GM21367 (cell line): ENCODE measurements around the gene SLC29A3.
"Not testable (repeated sequence)": the region's sequence is repeated elsewhere in the genome, so short reads cannot be mapped to it uniquely, and the experiment has no call there.

Experiments used
- ATAC-seq: cut with Tn5 transposase; IDR thresholded peaks from one replicate; pipeline ENCODE4 v1.9.1; 2021; ENCODE audit not compliant: unreplicated experiment

SLC29A3 gene

DNA sequence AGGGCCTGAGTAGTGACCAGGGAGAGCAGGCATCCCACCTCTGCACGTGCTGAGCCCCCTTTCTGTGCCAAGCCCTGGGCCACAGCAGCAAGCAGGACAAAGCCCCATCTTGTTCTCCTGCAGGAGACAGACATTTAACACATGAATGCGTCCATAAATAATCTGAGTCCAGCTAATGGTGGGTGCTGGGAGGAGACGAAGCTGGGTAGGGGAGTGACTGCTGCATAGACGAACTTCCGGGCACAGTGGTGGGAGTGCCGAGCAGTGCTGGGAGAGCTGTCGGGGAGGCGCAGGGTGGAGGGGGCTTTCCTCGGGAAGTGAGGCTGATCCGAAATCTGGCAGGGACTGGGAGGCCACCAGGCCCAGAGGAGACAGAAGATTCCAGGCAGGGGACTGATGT lies 35.2 kb upstream of the SLC29A3 start:
- ATAC-seq = no peak

DNA sequence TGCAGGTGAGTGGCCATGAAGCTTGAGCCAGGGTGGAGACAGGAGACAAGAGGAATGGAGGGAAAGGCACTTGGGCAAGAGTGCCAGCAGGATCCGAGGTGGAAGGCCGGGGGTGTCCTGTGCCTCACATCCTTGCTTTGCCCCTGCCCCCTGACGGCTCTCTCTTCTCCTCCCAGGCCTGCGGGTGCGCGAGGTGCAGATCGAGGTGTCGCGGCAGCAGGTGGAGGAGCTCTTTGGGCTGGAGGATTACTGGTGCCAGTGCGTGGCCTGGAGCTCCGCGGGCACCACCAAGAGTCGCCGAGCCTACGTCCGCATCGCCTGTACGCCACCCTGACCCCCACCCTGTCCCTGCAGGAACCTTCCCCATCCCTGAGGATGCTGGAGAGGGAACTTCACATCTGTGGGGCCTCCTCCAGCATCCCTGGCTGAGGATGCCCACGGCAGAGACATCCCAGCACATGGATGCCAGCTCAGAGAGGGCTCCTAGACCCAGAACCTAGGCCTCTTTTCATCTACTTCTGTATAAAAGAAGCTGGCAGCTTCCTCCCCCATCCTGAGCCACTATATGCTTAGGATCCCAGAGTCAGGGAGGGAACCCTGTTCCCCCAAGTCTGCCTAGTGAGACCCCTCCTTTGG lies 34.4 kb upstream of the SLC29A3 start:
- ATAC-seq = no peak

DNA sequence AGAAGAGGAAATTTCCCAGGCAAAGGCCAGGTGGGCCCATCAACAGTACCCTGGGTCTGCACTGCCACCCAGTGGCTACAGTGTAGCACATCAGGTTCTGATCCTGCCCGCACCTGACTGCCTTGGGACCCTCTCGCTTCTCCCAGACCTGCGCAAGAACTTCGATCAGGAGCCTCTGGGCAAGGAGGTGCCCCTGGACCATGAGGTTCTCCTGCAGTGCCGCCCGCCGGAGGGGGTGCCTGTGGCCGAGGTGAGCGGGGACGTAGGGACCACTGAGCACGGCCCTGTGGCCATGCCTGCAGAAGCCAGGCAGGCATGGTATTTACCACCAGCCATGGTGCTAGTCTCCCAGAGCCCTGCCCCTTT lies 33.9 kb upstream of the SLC29A3 start:
- no peak for ATAC-seq

DNA sequence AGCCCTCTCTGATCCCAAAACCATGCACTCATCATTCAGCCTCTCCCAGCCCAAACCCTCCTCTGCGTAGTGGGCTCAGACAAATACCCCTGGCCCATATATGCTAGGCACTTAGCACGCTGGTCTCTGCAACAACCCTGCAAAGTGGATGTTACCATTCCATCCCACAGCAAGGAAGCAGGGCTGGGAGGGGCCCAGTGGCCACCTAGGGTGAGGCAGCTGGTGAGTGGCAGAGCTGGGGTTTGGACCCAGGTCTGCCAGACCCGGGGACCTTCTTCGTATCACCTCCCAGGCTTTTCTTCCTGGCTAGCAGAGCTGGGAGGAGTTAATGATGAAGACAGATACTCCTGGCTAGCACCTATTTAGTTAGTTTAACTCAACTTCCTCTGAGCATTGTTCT lies 33.1 kb upstream of the SLC29A3 start:
- ATAC-seq = no peak

DNA sequence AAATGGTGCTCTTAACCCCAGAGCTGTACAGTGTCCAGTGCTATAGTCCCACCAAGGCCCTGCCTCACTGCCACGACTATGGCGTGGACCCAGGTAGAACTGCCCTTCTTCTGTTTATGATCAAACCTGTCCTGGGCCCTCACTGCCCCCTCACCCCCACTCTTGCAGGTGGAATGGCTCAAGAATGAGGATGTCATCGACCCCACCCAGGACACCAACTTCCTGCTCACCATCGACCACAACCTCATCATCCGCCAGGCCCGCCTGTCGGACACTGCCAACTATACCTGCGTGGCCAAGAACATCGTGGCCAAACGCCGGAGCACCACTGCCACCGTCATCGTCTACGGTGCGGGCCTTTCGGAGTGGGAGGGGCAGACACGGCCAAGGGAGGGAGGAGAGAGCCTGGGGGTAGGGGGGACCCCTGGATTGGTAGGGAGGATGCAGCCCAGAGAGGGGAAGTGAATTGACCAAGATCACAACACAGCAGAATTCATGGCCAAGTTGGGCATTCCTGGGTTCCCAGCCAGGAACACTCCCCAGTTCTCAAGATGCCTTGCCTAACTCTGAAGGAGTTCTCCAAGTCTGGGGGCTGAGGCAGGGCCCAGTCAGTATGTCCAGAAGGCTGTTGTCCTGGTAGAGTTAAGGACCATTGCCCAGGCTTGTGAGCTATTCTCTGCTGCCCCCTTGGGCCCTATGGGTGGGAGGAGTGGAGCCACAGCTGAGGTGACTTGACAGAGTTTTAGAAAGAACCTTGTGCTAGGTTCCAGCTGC lies 32.4 kb upstream of the SLC29A3 start:
- no peak for ATAC-seq

DNA sequence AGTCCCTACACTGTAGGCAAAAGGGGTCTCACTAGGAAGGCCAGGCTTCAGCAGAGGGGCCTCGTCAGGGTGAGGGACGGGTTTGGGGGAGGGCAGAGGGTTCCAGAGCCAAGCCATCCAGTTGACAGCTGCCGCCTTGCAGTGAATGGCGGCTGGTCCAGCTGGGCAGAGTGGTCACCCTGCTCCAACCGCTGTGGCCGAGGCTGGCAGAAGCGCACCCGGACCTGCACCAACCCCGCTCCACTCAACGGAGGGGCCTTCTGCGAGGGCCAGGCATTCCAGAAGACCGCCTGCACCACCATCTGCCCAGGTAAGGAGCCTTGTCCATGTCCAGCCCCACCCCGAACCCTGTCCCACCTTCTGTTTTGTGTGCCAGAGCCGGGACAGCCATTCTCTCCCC lies 31.6 kb upstream of the SLC29A3 start:
- ATAC-seq = no peak

DNA sequence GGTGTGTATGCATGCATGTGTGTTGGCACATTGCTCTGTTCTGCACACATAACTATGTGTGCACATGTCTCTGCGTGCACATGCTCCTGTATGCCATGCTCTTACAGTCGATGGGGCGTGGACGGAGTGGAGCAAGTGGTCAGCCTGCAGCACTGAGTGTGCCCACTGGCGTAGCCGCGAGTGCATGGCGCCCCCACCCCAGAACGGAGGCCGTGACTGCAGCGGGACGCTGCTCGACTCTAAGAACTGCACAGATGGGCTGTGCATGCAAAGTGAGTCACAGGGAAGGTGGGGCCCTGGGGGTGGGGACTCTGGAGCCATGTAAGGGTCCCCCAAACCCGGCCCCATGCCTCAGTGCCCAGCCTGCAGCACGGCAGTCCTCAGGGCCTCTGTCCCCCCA lies 30.6 kb upstream of the SLC29A3 start:
- ATAC-seq = no peak

DNA sequence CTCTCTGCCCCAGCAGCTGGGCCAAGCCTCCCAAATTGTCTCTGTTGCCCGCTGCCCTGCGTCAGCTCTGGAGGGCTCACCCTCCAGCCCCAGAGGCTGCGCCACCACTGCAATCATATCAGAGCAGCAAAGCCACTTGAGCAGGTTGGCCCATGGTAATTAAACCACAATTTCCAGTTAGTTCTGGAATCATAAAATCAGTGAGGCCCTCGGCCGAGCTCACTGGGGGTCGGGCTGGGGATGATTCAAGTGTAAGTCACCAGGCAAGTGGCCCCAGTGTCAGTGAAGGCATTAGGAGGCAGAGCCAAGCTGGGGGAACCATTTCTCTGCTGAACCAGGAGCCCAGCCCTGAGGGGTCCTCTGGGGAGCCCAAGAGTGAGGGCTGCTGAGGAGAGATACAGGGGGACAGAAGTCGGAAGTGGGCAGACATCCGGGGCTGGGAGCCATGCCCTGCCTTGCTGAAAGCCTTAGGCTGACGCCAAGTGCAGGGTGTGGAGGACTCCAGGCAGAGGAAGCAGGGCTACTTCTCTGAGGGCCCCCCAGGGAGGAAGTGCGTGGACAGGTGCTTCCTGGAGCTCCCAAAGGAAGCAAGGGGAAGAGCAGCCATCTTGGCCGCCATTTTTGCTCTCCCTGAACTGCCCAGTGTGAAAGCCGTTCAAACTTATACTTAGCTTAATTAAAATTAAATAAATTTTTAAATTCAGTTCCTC lies 29.5 kb upstream of the SLC29A3 start:
- no peak for ATAC-seq

DNA sequence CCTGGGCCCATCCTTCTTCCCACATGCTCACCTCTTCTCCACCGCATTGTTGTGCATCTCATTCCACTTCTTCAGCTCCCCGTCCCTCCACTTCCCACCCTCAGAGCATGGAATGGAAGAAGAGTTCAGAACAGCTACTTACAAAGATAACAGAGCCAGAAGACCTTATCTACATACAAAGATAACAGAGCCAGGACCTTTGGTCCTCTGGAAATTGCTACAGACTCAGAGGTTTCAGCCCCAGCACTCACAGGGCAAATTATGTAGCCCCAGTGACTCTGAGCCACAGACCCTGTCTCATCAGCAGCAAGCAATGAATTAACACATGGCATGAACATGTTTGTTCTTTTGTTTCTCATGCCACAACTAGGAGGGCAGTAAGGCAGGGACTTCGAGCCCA lies 28.7 kb upstream of the SLC29A3 start:
- no peak for ATAC-seq

DNA sequence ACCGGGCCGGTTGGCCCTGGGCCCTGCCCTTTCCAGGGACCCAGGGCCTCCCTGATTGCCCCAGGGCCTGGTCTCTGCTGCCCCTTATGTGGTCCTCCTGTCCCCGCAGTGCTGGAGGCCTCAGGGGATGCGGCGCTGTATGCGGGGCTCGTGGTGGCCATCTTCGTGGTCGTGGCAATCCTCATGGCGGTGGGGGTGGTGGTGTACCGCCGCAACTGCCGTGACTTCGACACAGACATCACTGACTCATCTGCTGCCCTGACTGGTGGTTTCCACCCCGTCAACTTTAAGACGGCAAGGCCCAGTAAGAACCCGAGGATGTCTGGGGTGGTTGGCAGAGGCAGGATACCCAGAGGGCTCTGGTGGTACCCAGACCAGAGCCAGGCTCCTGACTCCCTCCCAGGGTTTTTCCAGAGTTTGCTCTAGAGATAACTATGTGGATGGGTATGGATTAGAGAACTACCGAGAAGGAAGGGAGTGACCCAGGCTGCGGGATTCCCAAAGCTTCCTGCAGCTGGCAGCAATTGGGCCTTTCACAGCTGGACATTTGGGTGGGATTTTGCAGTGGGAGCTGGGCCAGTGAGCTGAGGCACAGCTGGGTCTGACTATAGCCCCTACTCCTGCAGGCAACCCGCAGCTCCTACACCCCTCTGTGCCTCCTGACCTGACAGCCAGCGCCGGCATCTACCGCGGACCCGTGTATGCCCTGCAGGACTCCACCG lies 28.1 kb upstream of the SLC29A3 start:
- ATAC-seq = no peak

DNA sequence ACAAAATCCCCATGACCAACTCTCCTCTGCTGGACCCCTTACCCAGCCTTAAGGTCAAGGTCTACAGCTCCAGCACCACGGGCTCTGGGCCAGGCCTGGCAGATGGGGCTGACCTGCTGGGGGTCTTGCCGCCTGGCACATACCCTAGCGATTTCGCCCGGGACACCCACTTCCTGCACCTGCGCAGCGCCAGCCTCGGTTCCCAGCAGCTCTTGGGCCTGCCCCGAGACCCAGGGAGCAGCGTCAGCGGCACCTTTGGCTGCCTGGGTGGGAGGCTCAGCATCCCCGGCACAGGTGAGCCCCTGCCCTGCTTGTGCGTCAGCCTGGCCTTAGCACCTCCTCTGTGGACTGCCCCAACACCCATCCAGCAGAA lies 27.5 kb upstream of the SLC29A3 start:
- ATAC-seq = no peak

DNA sequence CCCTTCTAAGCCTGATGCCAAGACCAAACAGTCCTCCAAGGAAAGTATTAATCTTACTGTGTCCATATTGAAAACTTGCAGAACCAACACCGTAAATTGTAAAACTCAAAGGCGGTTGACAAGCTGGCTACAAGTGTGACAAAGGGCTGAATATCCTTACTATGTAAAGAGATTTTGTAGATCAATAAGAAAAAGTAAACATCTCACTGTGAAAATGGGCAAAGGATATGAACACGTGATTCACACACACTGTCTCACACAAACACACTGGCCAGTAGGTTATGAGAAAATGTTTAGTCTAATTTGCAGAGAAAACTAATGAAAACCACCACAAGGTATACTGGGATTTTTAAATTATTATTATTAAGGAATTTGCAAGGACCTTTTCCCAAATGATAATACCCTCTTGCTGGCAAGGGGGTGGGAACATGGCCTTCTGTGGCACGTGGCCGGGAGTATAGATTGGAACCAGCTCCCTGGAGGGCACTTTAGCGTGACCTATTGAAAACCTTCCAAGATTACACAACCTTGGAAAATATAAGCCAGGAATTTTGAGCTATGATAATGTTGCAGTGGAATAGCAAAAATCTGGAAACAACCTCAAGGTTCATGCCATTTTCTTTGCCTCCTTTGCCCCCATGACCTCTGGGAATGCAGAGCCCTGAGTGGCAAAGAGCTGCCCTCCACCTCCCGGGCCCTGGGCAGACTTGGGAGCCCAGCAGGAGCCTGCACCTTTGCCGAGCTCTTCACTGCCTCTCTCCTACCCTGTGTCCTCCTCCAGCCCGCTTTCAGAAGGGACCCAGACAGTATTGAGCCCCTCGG lies 26.2 kb upstream of the SLC29A3 start:
- ATAC-seq = no peak

DNA sequence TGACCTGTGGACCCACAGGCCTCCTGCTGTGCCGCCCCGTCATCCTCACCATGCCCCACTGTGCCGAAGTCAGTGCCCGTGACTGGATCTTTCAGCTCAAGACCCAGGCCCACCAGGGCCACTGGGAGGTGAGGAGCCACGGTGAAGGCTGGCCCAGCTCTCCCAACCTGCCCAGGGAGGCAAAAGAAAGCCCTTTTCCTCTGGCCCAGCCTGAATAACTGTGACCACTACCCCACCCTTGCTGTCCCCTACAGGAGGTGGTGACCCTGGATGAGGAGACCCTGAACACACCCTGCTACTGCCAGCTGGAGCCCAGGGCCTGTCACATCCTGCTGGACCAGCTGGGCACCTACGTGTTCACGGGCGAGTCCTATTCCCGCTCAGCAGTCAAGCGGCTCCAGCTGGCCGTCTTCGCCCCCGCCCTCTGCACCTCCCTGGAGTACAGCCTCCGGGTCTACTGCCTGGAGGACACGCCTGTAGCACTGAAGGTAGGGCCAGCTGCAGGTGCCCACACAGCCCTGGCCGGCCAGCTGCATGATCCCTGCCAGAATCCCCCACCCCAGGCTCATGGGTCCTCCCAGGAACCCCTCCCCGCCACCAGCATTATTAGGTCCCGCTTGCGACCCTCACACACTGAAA lies 25.5 kb upstream of the SLC29A3 start:
- ATAC-seq = no peak

DNA sequence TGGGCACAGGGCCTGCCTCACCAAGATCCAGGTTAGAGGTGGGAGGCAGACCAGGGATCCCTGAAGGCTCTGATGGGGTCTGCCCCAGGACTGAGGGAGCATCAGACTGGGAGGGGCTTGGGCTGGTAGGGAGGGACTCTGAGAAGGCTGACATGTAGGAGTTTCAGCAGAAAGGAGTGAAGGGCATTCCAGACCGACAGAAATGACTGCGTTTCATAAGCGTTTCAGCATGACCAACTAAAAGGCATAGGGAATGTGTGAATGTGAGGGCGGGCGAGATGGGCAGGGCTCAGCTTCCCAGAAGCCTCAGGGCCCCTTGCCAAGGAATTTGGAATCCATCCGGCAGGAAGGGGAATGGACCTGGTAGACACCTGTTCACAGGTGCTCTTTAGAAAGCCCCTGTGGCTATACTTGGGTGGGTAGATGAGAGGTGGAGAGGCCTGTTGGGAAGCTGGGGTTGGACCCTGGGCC lies 24.9 kb upstream of the SLC29A3 start:
- ATAC-seq = no peak

DNA sequence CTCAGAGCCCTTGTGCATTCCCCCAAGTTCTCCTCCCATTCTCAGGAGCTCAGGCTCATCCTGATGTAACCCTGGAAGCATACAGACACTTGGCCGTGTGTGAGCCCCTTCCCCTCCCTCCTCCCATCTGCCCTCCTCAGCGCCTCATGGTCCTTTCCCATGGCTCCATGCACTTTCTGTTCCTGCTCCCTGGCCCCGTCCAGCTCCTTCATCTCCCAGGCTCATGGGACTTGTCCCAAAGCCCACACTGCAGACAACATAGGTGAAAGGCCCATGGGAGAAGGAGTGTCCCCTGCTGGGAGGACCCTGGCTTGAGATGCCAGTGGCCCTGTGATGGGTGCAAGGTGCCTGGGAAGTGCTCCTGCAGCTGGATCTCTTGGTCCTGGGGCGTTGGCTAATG lies 24.2 kb upstream of the SLC29A3 start:
- ATAC-seq = no peak

DNA sequence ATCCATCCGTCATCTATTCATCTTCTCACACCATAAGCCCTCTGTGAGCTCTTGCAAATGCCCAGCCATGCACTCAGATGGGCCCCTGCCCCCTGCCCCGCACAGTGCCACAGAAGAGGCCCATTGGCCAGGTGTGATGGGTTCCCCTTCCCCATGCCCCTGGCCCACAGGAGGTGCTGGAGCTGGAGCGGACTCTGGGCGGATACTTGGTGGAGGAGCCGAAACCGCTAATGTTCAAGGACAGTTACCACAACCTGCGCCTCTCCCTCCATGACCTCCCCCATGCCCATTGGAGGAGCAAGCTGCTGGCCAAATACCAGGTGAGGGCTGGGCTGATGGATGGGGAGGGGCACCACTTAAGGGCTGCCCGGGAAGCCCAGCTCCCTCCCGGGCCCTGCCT lies 23.4 kb upstream of the SLC29A3 start:
- no peak for ATAC-seq

DNA sequence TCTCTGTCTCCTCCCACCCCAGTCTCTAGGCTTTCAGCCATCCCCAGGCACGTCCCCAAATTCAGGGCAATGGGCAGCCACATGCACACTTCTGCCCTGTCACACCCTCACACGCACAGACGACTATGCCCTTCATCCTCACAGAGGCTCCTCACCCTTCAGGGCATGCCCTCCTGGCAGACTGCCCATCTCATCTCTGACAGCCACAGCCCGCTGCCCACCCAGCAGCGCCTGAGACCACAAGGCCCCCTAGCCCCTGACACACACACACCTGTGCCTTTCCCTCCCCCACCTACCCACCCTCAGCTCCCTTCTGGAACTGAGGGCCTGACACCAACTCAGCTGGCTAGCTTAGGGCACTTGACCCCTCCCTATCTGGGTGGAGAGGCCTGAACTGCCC lies 23.0 kb upstream of the SLC29A3 start:
- ATAC-seq = no peak

DNA sequence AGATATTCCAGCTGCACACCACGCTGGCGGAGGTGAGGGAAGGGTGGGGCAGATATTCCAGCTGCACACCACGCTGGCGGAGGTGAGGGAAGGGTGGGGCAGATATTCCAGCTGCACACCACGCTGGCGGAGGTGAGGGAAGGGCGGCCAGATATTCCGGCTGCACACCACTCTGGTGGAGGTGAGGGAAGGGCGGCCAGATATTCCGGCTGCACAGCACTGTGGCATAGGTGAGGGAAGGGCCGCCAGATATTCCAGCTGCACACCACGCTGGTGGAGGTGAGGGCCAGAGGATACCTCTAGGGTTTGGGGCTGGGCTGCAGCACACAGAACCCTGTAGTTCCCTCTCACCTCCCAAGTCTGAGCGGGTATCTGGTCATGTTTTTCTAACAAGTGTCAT lies 22.2 kb upstream of the SLC29A3 start:
- ATAC-seq = not testable (repeated sequence)

DNA sequence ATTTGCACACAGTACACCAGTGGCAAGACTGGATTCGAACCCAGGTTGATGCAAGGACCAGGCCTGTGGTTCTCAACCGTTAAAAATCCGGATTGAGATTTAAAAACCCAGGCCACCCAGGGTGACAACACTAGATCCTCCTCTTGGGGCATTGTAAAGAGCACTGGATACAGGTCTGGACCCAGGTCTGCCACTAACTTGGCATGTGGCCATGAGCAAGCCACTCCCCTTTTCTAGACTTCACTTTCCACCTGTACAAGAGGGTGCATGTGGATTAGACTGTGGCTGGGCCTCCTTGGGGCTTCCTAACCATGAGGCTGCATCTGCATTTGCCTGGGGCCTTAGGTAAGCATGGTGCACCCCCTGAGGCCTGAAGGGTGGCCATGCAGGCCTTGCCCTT lies 21.7 kb upstream of the SLC29A3 start:
- no peak for ATAC-seq

DNA sequence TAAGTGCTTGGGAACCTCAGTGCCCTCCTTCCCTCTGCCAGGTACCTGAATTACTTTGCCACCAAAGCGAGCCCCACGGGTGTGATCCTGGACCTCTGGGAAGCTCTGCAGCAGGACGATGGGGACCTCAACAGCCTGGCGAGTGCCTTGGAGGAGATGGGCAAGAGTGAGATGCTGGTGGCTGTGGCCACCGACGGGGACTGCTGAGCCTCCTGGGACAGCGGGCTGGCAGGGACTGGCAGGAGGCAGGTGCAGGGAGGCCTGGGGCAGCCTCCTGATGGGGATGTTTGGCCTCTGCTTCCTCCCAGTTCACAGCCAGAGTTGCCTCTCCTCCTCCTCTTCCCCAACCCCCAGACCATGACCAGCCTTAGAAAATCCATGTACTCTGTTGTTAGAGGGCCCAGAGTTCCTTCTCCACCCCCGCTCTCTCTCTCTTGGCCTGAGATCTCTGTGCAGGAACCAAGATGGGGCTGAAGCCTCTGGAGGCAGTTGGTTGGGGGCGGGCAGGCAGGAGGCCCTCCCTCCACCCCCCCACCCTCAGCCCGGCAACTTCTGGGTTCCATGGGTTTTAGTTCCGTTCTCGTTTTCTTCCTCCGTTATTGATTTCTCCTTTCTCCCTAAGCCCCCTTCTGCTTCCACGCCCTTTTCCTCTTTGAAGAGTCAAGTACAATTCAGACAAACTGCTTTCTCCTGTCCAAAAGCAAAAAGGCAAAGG lies 19.8 kb upstream of the SLC29A3 start:
- ATAC-seq = no peak
